ENCODE results near the gene LLGL2.

DNA sequence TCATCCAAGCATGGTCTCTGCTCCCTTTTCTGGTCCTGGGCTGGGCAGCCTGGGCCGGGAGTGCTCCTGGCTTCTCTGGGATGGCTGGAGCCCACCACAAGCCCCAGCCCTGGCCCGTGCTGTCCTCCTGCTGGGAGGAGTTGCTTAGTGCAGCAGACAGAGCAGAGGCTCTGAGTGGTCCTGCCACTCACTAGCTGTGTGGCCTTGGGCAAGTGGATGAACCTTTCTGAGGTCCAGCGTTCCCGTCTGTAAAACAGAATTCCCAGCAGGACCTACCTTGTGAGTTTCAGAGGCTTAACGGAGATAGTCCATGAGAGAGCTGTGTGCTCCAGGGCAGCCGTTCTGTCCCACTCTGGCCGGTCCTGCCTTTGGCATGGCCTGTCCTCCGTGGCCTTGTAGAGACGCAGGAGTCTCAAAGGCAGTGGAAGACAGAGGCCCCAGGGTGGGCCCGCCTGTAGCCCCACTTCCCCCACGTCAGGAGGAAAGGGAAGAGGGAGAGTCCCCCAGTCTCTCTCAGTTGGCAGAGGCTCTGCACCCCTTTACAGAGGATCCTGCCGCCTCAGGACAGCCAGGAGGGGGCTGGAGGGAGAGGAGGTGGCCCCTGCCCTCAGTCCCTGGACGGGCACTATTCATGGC lies 69.9 kb downstream of the LLGL2 start:
- TF ChIP-seq EZH2 (IDR thresholded peaks at IDR 0.05; ENCODE audit: insufficient read depth, low read length) = no peak
- TF ChIP-seq, protein P1, sequence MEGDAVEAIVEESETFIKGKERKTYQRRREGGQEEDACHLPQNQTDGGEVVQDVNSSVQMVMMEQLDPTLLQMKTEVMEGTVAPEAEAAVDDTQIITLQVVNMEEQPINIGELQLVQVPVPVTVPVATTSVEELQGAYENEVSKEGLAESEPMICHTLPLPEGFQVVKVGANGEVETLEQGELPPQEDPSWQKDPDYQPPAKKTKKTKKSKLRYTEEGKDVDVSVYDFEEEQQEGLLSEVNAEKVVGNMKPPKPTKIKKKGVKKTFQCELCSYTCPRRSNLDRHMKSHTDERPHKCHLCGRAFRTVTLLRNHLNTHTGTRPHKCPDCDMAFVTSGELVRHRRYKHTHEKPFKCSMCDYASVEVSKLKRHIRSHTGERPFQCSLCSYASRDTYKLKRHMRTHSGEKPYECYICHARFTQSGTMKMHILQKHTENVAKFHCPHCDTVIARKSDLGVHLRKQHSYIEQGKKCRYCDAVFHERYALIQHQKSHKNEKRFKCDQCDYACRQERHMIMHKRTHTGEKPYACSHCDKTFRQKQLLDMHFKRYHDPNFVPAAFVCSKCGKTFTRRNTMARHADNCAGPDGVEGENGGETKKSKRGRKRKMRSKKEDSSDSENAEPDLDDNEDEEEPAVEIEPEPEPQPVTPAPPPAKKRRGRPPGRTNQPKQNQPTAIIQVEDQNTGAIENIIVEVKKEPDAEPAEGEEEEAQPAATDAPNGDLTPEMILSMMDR (IDR thresholded peaks at IDR 0.05; ENCODE audit: insufficient read depth, low read depth, low read length) = no peak

Data from astrocyte (in vitro differentiated cells and primary cell).